GM20431 (cell line): ENCODE measurements around the gene AHSA1.

Source experiments
- in situ Hi-C: fragments of 300-500 bp; cut with MseI, MboI; formaldehyde crosslinking; loops from one replicate; pipeline ENCODE4 v1.15.0; 2020; ENCODE audit warnings: low sequenced_read_pairs; ENCODE audit not compliant: unreplicated experiment

AHSA1 gene

DNA sequence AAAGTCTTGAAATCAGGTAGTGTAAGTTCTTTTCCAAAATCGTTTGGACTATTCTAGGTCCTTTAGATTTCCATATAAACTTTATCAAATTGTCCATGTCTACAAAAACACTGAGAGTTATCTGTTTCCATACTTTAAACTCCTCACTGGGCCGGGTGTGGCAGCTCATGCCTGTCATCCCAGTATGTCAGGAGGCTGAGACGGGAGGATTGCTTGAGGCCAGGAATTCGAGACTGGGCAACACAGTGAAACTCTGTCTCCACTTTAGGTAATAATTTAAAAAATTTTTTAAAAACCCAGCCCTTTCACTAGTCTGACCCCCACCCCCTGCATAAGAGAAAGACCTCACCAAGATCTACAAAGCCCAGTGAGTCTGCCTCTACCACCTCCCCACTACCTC lies 47.1 kb downstream of the AHSA1 start:
- in situ Hi-C loops: no loop called here

GRCh38 chr14:77507762-77508161 lies 49.9 kb downstream of the AHSA1 start:
- in situ Hi-C loops: no loop called here

DNA sequence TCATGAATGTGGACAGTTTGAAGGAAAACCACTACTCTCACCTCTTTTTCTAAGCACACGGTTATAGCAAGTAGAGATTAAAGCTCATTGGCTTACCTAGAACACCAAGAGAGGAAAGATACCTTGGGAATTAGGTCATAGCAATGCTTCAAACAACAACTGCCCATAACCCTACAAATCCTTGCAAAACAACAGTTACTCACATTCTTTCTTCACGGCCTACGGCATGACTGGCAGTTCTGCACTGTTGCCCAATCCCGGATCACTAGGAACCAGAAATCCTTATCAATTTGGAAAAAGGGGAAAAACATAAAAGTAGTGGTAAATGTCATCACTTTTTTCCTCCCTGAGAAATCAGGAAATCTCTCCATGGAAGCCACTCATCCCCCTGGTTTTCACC lies 50.4 kb downstream of the AHSA1 start:
- in situ Hi-C loops: no loop called here

- in situ Hi-C loops: no loop called here
Measured at GRCh38 chr14:77508876-77509275, 51.0 kb downstream of the AHSA1 start.

GRCh38 chr14:77509366-77509765 lies 51.5 kb downstream of the AHSA1 start:
- in situ Hi-C loops: no loop called here

DNA sequence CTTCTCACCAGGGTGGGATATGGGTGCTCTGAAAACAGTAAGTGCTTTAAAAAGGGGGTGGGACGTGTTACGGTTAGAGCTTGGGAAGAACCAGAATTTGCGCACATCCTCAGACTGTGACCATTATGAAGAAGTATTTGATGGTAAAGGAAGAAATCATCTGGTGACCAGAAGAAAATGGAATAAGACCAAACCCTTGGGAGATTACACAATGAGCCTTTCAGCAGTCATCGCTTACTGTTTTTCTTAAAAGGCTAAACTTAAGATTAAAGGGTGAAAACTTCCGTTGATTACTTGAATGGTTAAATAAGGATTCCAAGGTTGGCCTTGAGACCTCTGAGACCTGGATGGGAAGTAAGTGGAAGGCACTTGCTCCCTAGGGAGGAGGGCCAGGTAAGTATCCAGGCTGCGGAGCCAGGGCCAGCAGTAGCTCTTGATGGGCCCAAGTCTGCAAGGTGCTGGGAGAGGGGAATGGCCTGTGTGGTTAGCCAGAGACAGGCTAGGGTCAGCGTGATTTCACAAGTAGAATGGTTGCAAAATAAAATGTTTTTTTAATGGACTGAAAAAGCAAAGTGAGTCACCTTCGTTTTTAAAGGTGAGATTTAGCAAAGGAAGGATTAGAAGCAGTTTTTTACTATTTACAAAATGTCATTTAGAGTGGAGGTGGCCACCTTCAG lies 53.7 kb downstream of the AHSA1 start:
- in situ Hi-C loops: no loop called here

- in situ Hi-C loops: no loop called here
Measured at GRCh38 chr14:77516126-77516525, 58.2 kb downstream of the AHSA1 start.
